HK-2 (cell line): ENCODE data around the gene CTNNA2.

Experiments
- DNase-seq: peaks from one replicate; pipeline ENCODE4 v3.0.0-alpha.2; 2018; ENCODE audit not compliant: unreplicated experiment

CTNNA2 gene

GRCh38 chr2:79788952-79789651 lies 276.3 kb downstream of the CTNNA2 start:
- DNase-seq, result no peak

- DNase-seq, result no peak
Measured at GRCh38 chr2:79789811-79790210, 277.0 kb downstream of the CTNNA2 start.

- DNase-seq, result no peak
Measured at GRCh38 chr2:79792090-79792489, 279.2 kb downstream of the CTNNA2 start.

- no peak for DNase-seq
Measured at GRCh38 chr2:79793006-79793405, 280.2 kb downstream of the CTNNA2 start.

GRCh38 chr2:79796641-79797040 lies 283.8 kb downstream of the CTNNA2 start:
- DNase-seq, result no peak

GRCh38 chr2:79798776-79799175 lies 285.9 kb downstream of the CTNNA2 start:
- no peak for DNase-seq

- DNase-seq, result no peak
Measured at GRCh38 chr2:79799729-79800128, 286.9 kb downstream of the CTNNA2 start.

GRCh38 chr2:79801082-79801481 lies 288.2 kb downstream of the CTNNA2 start:
- DNase-seq, result no peak

GRCh38 chr2:79817288-79817687 lies 304.4 kb downstream of the CTNNA2 start:
- DNase-seq, result no peak

GRCh38 chr2:79820281-79820680 lies 307.4 kb downstream of the CTNNA2 start:
- DNase-seq, result no peak

- DNase-seq, result no peak
Measured at GRCh38 chr2:79822136-79822535, 309.3 kb downstream of the CTNNA2 start.

- DNase-seq, result no peak
Measured at GRCh38 chr2:79824086-79824786, 311.4 kb downstream of the CTNNA2 start.

GRCh38 chr2:79827881-79828280 lies 315.0 kb downstream of the CTNNA2 start:
- no peak for DNase-seq

- no peak for DNase-seq
Measured at GRCh38 chr2:79830501-79830900, 317.6 kb downstream of the CTNNA2 start.

GRCh38 chr2:79831961-79832360 lies 319.1 kb downstream of the CTNNA2 start:
- DNase-seq, result no peak

- DNase-seq, result no peak
Measured at GRCh38 chr2:79832511-79833234, 319.8 kb downstream of the CTNNA2 start.

- DNase-seq, result no peak
Measured at GRCh38 chr2:79833235-79833878, 320.5 kb downstream of the CTNNA2 start.

GRCh38 chr2:79835911-79836310 lies 323.1 kb downstream of the CTNNA2 start:
- no peak for DNase-seq

- DNase-seq, result no peak
Measured at GRCh38 chr2:79844011-79844410, 331.2 kb downstream of the CTNNA2 start.

GRCh38 chr2:79846878-79847277 lies 334.0 kb downstream of the CTNNA2 start:
- no peak for DNase-seq

GRCh38 chr2:79849241-79849640 lies 336.4 kb downstream of the CTNNA2 start:
- DNase-seq, result no peak

GRCh38 chr2:79849949-79850348 lies 337.1 kb downstream of the CTNNA2 start:
- no peak for DNase-seq
